Activated naive CD8-positive, alpha-beta T cell treated with anti-CD3 and anti-CD28 coated beads, Interleukin-2, amount 10 ng/mL, durations not matched to agents 7 days and 5 days (primary cell): Measurements from ENCODE around the gene MIA. TPM values are rescaled to one million over a fixed set of nuclear protein-coding genes. Genes with fewer than 3 reads are reported as not detected.

Experiments
- ATAC-seq: fragments of 150-1000 bp; cut with Tn5 transposase; one replicate; pipeline ENCODE4 v1.10.0; 2021; ENCODE audit warnings: low read depth, moderate library complexity
- POLR2A ChIA-PET: fragments of 350-600 bp; sonication (Branson Sonifier 250); formaldehyde crosslinking; loops from one replicate; lab custom pipeline; 2021; ENCODE audit warnings: antibody characterized with exemption; lab: Charles Lee
- DNase-seq: peaks from one replicate; pipeline ENCODE4 v3.0.0; 2021
- H3K27ac Mint-ChIP-seq: one replicate; pipeline ENCODE4 v1.8.0; 2022; ENCODE audit warnings: mild to moderate bottlenecking, mixed read lengths
- H3K27me3 Mint-ChIP-seq: one replicate; pipeline ENCODE4 v1.8.0; 2022; ENCODE audit warnings: mild to moderate bottlenecking, moderate library complexity, mixed read lengths
- H3K36me3 Mint-ChIP-seq: one replicate; pipeline ENCODE4 v1.8.0; 2021; ENCODE audit warnings: mild to moderate bottlenecking, mixed read lengths
- H3K4me1 Mint-ChIP-seq: one replicate; pipeline ENCODE4 v1.8.0; 2021; ENCODE audit warnings: mixed read lengths
- H3K4me3 Mint-ChIP-seq: one replicate; pipeline ENCODE4 v1.8.0; 2022; ENCODE audit warnings: mild to moderate bottlenecking, moderate library complexity, mixed read lengths
- H3K9me3 Mint-ChIP-seq: one replicate; pipeline ENCODE4 v1.8.0; 2021; ENCODE audit warnings: mixed read lengths
- total RNA-seq, 2 experiments: library from RNA; stranded (reverse); gene quantifications; one replicate each; pipeline ENCODE4 v1.2.3, GENCODE V29; 2021

Gene MIA
- total RNA-seq, 2 experiments from 2014 or later = 3.0 TPM

GRCh38 chr19:40803170-40803856 is 28.0 kb downstream of the MIA start:
- POLR2A ChIA-PET = interaction anchor here (1.0 to 6.1 kb wide), 4 partner anchors 16 to 86 kb away, joined by 3 to 57 read pairs (median 15); partner anchors contain the start of genes ACTMAP, COQ8B, ITPKC and RAB4B
- DNase-seq (no peak), ATAC-seq (no peak)
- Mint-ChIP-seq H3K9me3 (no peaks in the 10 kb centered on the region), H3K27ac (peak overlapping the region; percentile 93), H3K27me3 (no peaks in the 10 kb centered on the region), H3K36me3 (peaks cover 37% of the 10 kb centered on the region), H3K4me1 (peaks cover 68% of the 10 kb centered on the region), H3K4me3 (peak overlapping the region; percentile 98)

GRCh38 chr19:40803857-40804782 is 28.8 kb downstream of the MIA start:
- ATAC-seq (peak; percentile 59), DNase-seq (peak; percentile 69)
- peak overlapping the region; percentile 98 for H3K4me3 Mint-ChIP-seq
- H3K9me3 Mint-ChIP-seq = no peaks in the 10 kb centered on the region
- H3K27me3 Mint-ChIP-seq = no peaks in the 10 kb centered on the region
- H3K4me1 Mint-ChIP-seq = peaks cover 67% of the 10 kb centered on the region
- H3K27ac Mint-ChIP-seq = peak overlapping the region; percentile 93
- POLR2A ChIA-PET = interaction anchor here (1.0 to 6.1 kb wide), 4 partner anchors 15 to 57 kb away, joined by 3 to 57 read pairs (median 14); partner anchors contain the start of genes ACTMAP, RAB4B and SNRPA
- H3K36me3 Mint-ChIP-seq = peaks cover 35% of the 10 kb centered on the region

- H3K27me3 Mint-ChIP-seq = no peaks in the 10 kb centered on the region
- H3K4me1 Mint-ChIP-seq = peaks cover 68% of the 10 kb centered on the region
- ATAC-seq (no peak), DNase-seq (peak; percentile 43)
- peak overlapping the region; percentile 98 for H3K4me3 Mint-ChIP-seq
- peaks cover 34% of the 10 kb centered on the region for H3K36me3 Mint-ChIP-seq
- H3K27ac Mint-ChIP-seq = peak overlapping the region; percentile 93
- POLR2A ChIA-PET = interaction anchor here (0.6 to 6.1 kb wide), 5 partner anchors 27 to 121 kb away, joined by 3 to 57 read pairs (median 14); partner anchors contain the start of genes ACTMAP, RAB4B and SNRPA
- H3K9me3 Mint-ChIP-seq = no peaks in the 10 kb centered on the region
Measured at GRCh38 chr19:40804783-40805242, 29.5 kb downstream of the MIA start.

- POLR2A ChIA-PET = interaction anchor here (0.6 to 6.1 kb wide), 6 partner anchors 28 to 142 kb away, joined by 3 to 57 read pairs (median 9); partner anchors contain the start of genes ACTMAP, RAB4B and SNRPA
- H3K36me3 Mint-ChIP-seq = peaks cover 30% of the 10 kb centered on the region
Measured at GRCh38 chr19:40805258-40805868, 30.0 kb downstream of the MIA start.

GRCh38 chr19:40806423-40807146 is 31.3 kb downstream of the MIA start:
- H3K4me1 Mint-ChIP-seq = peaks cover 73% of the 10 kb centered on the region
- POLR2A ChIA-PET = interaction anchor here (1.0 to 6.1 kb wide), 7 partner anchors 8 to 144 kb away, joined by 3 to 57 read pairs (median 7); partner anchors contain the start of genes ACTMAP, EGLN2, RAB4B and SNRPA
- peak overlapping the region; percentile 93 for H3K27ac Mint-ChIP-seq
- H3K9me3 Mint-ChIP-seq = no peaks in the 10 kb centered on the region
- peaks cover 32% of the 10 kb centered on the region for H3K36me3 Mint-ChIP-seq
- ATAC-seq (peak; percentile 40), DNase-seq (peak; percentile 84)
- H3K27me3 Mint-ChIP-seq = peaks cover 3% of the 10 kb centered on the region
- H3K4me3 Mint-ChIP-seq = peak overlapping the region; percentile 98

More at GRCh38 chr19:40805258-40805868, 30.0 kb downstream of the MIA start:
- peak overlapping the region; percentile 98 for H3K4me3 Mint-ChIP-seq
- H3K27ac Mint-ChIP-seq = peak overlapping the region; percentile 93
- DNase-seq (peak; percentile 55), ATAC-seq (no peak)
- no peaks in the 10 kb centered on the region for H3K27me3 Mint-ChIP-seq
- no peaks in the 10 kb centered on the region for H3K9me3 Mint-ChIP-seq
- peaks cover 69% of the 10 kb centered on the region for H3K4me1 Mint-ChIP-seq

GRCh38 chr19:40807147-40808020 is 32.1 kb downstream of the MIA start:
- Mint-ChIP-seq H3K9me3 (no peaks in the 10 kb centered on the region), H3K27ac (peak overlapping the region; percentile 93), H3K4me1 (peaks cover 70% of the 10 kb centered on the region), H3K27me3 (peaks cover 8% of the 10 kb centered on the region), H3K36me3 (peaks cover 24% of the 10 kb centered on the region), H3K4me3 (peak overlapping the region; percentile 98)
- ATAC-seq (no peak), DNase-seq (no peak)
- POLR2A ChIA-PET = interaction anchor here (0.5 to 6.1 kb wide), 8 partner anchors 7 to 57 kb away, joined by 3 to 57 read pairs (median 6); partner anchors contain the start of genes ACTMAP, EGLN2, RAB4B and SNRPA

- H3K9me3 Mint-ChIP-seq = no peaks in the 10 kb centered on the region
- H3K27me3 Mint-ChIP-seq = peaks cover 12% of the 10 kb centered on the region
- H3K27ac Mint-ChIP-seq = peak overlapping the region; percentile 79
- peaks cover 66% of the 10 kb centered on the region for H3K4me1 Mint-ChIP-seq
- peak overlapping the region; percentile 35 for H3K4me3 Mint-ChIP-seq
- DNase-seq (no peak), ATAC-seq (no peak)
- POLR2A ChIA-PET = interaction anchor here (0.5 to 1.2 kb wide), 2 partner anchors 8 to 19 kb away, joined by 3 to 4 read pairs; no protein-coding TSS in a partner anchor
- peaks cover 23% of the 10 kb centered on the region for H3K36me3 Mint-ChIP-seq
Measured at GRCh38 chr19:40808021-40808325, 32.7 kb downstream of the MIA start.

- DNase-seq = no peak
- H3K4me3 Mint-ChIP-seq = no peak overlapping the region
- peaks cover 61% of the 10 kb centered on the region for H3K4me1 Mint-ChIP-seq
- POLR2A ChIA-PET = interaction anchor here (1.2 kb wide), 1 partner anchor 8 kb away, joined by 3 read pairs; no protein-coding TSS in a partner anchor
- no peak for ATAC-seq
- H3K27me3 Mint-ChIP-seq = peaks cover 12% of the 10 kb centered on the region
- no peaks in the 10 kb centered on the region for H3K9me3 Mint-ChIP-seq
- no peak overlapping the region for H3K27ac Mint-ChIP-seq
- peaks cover 20% of the 10 kb centered on the region for H3K36me3 Mint-ChIP-seq
Measured at GRCh38 chr19:40808497-40808896, 33.2 kb downstream of the MIA start.

GRCh38 chr19:40809358-40810086 is 34.2 kb downstream of the MIA start:
- ATAC-seq = no peak
- no peaks in the 10 kb centered on the region for H3K9me3 Mint-ChIP-seq
- H3K4me1 Mint-ChIP-seq = peaks cover 50% of the 10 kb centered on the region
- peak overlapping the region; percentile 94 for H3K4me3 Mint-ChIP-seq
- H3K36me3 Mint-ChIP-seq = peaks cover 15% of the 10 kb centered on the region
- POLR2A ChIA-PET = no interaction called here
- no peak for DNase-seq
- peaks cover 16% of the 10 kb centered on the region for H3K27me3 Mint-ChIP-seq
- no peak overlapping the region for H3K27ac Mint-ChIP-seq

GRCh38 chr19:40810160-40810559 is 34.8 kb downstream of the MIA start:
- Mint-ChIP-seq H3K27ac (no peak overlapping the region), H3K4me1 (peaks cover 44% of the 10 kb centered on the region), H3K36me3 (peaks cover 13% of the 10 kb centered on the region), H3K9me3 (no peaks in the 10 kb centered on the region), H3K4me3 (peak overlapping the region; percentile 94), H3K27me3 (peaks cover 20% of the 10 kb centered on the region)
- no peak for DNase-seq
- ATAC-seq = no peak
- POLR2A ChIA-PET = no interaction called here
